H9 (cell line): ENCODE measurements around the gene CORO2B. TPM values are rescaled to one million over a fixed set of nuclear protein-coding genes. Genes with fewer than 3 reads are reported as not detected.

Experiments
- DNase-seq: peaks from one replicate; pipeline ENCODE4 v3.0.0-alpha.2; 2017
- H2AFZ ChIP-seq: one replicate; pipeline ENCODE4 v1.6.1; 2013; ENCODE audit warnings: mild to moderate bottlenecking, low read length, control low read depth, moderate library complexity
- H2AK5ac ChIP-seq: 2 replicates; pipeline ENCODE4 v1.6.1; 2013; ENCODE audit warnings: low read length, control low read depth, mixed read lengths; ENCODE audit not compliant: insufficient read length
- H2BK120ac ChIP-seq: one replicate; pipeline ENCODE4 v1.6.1; 2013; ENCODE audit warnings: low read depth, mild to moderate bottlenecking, low read length, control low read depth, inconsistent platforms; ENCODE audit not compliant: poor library complexity, severe bottlenecking
- H2BK12ac ChIP-seq: 2 replicates; pipeline ENCODE4 v1.6.1; 2013; ENCODE audit warnings: low read length, control low read depth, mixed read lengths, low read depth; ENCODE audit not compliant: insufficient read length
- H2BK15ac ChIP-seq: 2 replicates; pipeline ENCODE4 v1.6.1; 2013; ENCODE audit warnings: low read depth, low read length, control low read depth
- H2BK20ac ChIP-seq: one replicate; pipeline ENCODE4 v1.6.1; 2013; ENCODE audit warnings: low read depth, mild to moderate bottlenecking, low read length, control low read depth, inconsistent platforms; ENCODE audit not compliant: poor library complexity, severe bottlenecking
- H2BK5ac ChIP-seq: 2 replicates; pipeline ENCODE4 v1.6.1; 2013; ENCODE audit warnings: low read length, control low read depth, mixed read lengths; ENCODE audit not compliant: insufficient read length
- H3K14ac ChIP-seq: 2 replicates; pipeline ENCODE4 v1.6.1; 2013; ENCODE audit warnings: low read length, control low read depth; ENCODE audit not compliant: insufficient read depth
- H3K18ac ChIP-seq: 2 replicates; pipeline ENCODE4 v1.6.1; 2013; ENCODE audit warnings: low read depth, mild to moderate bottlenecking, mixed read lengths, low read length, control low read depth; ENCODE audit not compliant: insufficient read length
- H3K23ac ChIP-seq: 2 replicates; pipeline ENCODE4 v1.6.1; 2013; ENCODE audit warnings: low read length, control low read depth, mixed read lengths, low read depth; ENCODE audit not compliant: insufficient read length
- H3K23me2 ChIP-seq: 2 replicates; pipeline ENCODE4 v1.6.1; 2013; ENCODE audit warnings: low read depth, mild to moderate bottlenecking, mixed read lengths, low read length, control low read depth; ENCODE audit not compliant: insufficient read length, poor library complexity, severe bottlenecking
- H3K27ac ChIP-seq: 2 replicates; pipeline ENCODE4 v1.5.1; 2013; ENCODE audit warnings: low read length, control low read depth, mixed read lengths, low read depth; ENCODE audit not compliant: insufficient read length
- H3K27me3 ChIP-seq: 2 replicates; pipeline ENCODE4 v1.6.1; 2013; ENCODE audit warnings: low read length, control low read depth, inconsistent platforms; ENCODE audit not compliant: insufficient read depth
- H3K4ac ChIP-seq: 2 replicates; pipeline ENCODE4 v1.6.1; 2013; ENCODE audit warnings: low read depth, mild to moderate bottlenecking, control low read depth, inconsistent platforms, low read length, moderate library complexity
- H3K4me1 ChIP-seq: 2 replicates; pipeline ENCODE4 v1.6.1; 2013; ENCODE audit warnings: low read length, control low read depth, inconsistent platforms; ENCODE audit not compliant: insufficient read depth
- H3K4me2 ChIP-seq: 2 replicates; pipeline ENCODE4 v1.6.1; 2013; ENCODE audit warnings: low read length, control low read depth, mixed read lengths; ENCODE audit not compliant: insufficient read length, insufficient read depth
- H3K56ac ChIP-seq: 2 replicates; pipeline ENCODE4 v1.6.1; 2013; ENCODE audit warnings: low read depth, mild to moderate bottlenecking, mixed read lengths, low read length, control low read depth; ENCODE audit not compliant: insufficient read length
- H3K79me1 ChIP-seq: 2 replicates; pipeline ENCODE4 v1.6.1; 2013; ENCODE audit warnings: low read depth, mild to moderate bottlenecking, moderate library complexity, low read length, control low read depth, inconsistent platforms; ENCODE audit not compliant: insufficient read depth, poor library complexity, severe bottlenecking
- H3K79me2 ChIP-seq: 2 replicates; pipeline ENCODE4 v1.6.1; 2013; ENCODE audit warnings: low read length, control low read depth, inconsistent platforms; ENCODE audit not compliant: insufficient read depth
- H3K9ac ChIP-seq: 2 replicates; pipeline ENCODE4 v1.6.1; 2013; ENCODE audit warnings: low read length, control low read depth, mixed read lengths; ENCODE audit not compliant: insufficient read length; ENCODE audit errors: extremely low read depth
- H3K9me3 ChIP-seq: one replicate; pipeline ENCODE4 v1.6.1; 2013; ENCODE audit warnings: low read depth, low read length, inconsistent platforms; ENCODE audit not compliant: control insufficient read depth
- H3T11ph ChIP-seq: one replicate; pipeline ENCODE4 v1.6.1; 2013; ENCODE audit warnings: mild to moderate bottlenecking, low read length, control low read depth, inconsistent platforms
- H4K20me1 ChIP-seq: one replicate; pipeline ENCODE4 v1.6.1; 2013; ENCODE audit not compliant: control insufficient read depth, insufficient read length, insufficient read depth
- H4K5ac ChIP-seq: 2 replicates; pipeline ENCODE4 v1.6.1; 2013; ENCODE audit warnings: low read depth, mild to moderate bottlenecking, mixed read lengths, low read length, control low read depth; ENCODE audit not compliant: insufficient read length
- H4K8ac ChIP-seq: replicated peaks from 2 replicates; pipeline ENCODE4 v1.6.1; 2013; ENCODE audit warnings: low read length, control low read depth, mixed read lengths, low read depth; ENCODE audit not compliant: insufficient read length
- H4K91ac ChIP-seq: 2 replicates; pipeline ENCODE4 v1.6.1; 2013; ENCODE audit warnings: low read depth, mild to moderate bottlenecking, moderate library complexity, mixed read lengths, low read length, control low read depth; ENCODE audit not compliant: insufficient read length
- H3K27ac Mint-ChIP-seq, 3 experiments: 2 replicates in 2 of 3; 3 replicates in 1 of 3; pipeline ENCODE4 v1.8.0; 2020 to 2021; ENCODE audit warnings: mixed read lengths in 3 of 3, mild to moderate bottlenecking in 1 of 3, moderate library complexity in 1 of 3
- H3K27me3 Mint-ChIP-seq: 2 replicates; pipeline ENCODE4 v1.8.0; 2021; ENCODE audit warnings: low read depth, mild to moderate bottlenecking, moderate library complexity, mixed read lengths
- H3K36me3 Mint-ChIP-seq, 3 experiments: 2 replicates in 2 of 3; 3 replicates in 1 of 3; pipeline ENCODE4 v1.8.0; 2020 to 2021; ENCODE audit warnings: low read depth in 3 of 3, mixed read lengths in 3 of 3; ENCODE audit not compliant: insufficient read depth in 1 of 3
- H3K4me1 Mint-ChIP-seq, 2 experiments: 2 replicates each; pipeline ENCODE4 v1.8.0; 2020; ENCODE audit warnings: mixed read lengths in 2 of 2
- H3K4me3 Mint-ChIP-seq, 2 experiments: 2 replicates in 1 of 2; 3 replicates in 1 of 2; pipeline ENCODE4 v1.8.0; 2020 to 2021; ENCODE audit warnings: mild to moderate bottlenecking in 2 of 2, mixed read lengths in 2 of 2, moderate library complexity in 1 of 2
- H3K9me3 Mint-ChIP-seq, 2 experiments: 2 replicates in 1 of 2; 3 replicates in 1 of 2; pipeline ENCODE4 v1.8.0; 2020; ENCODE audit warnings: mild to moderate bottlenecking in 2 of 2, mixed read lengths in 2 of 2, moderate library complexity in 1 of 2
- WGBS: extraction: QIAGEN DNeasy Blood & Tissue Kit; methylation state at CpG from one replicate; pipeline ENCODE4 v1.1.7; 2013; ENCODE audit warnings: missing lambda C conversion rate, low lambda C conversion rate, mixed read lengths; ENCODE audit not compliant: insufficient read length; ENCODE audit errors: extremely low coverage; 5-methylcytosine and 5-hydroxymethylcytosine counted together
- total RNA-seq: library from RNA; stranded (reverse); gene quantifications from 2 replicates; pipeline ENCODE4 v1.2.1, GENCODE V29; 2021
- TF ChIP-seq, protein P1 (sequence below): fragments of 200-600 bp; sonication (generic); conservative IDR thresholded peaks from 3 replicates; pipeline ENCODE4 v1.8.0; 2021; ENCODE audit warnings: antibody characterized with exemption, mild to moderate bottlenecking

Gene CORO2B
- total RNA-seq, 1 experiment from 2014 or later = 3.1 TPM

DNA sequence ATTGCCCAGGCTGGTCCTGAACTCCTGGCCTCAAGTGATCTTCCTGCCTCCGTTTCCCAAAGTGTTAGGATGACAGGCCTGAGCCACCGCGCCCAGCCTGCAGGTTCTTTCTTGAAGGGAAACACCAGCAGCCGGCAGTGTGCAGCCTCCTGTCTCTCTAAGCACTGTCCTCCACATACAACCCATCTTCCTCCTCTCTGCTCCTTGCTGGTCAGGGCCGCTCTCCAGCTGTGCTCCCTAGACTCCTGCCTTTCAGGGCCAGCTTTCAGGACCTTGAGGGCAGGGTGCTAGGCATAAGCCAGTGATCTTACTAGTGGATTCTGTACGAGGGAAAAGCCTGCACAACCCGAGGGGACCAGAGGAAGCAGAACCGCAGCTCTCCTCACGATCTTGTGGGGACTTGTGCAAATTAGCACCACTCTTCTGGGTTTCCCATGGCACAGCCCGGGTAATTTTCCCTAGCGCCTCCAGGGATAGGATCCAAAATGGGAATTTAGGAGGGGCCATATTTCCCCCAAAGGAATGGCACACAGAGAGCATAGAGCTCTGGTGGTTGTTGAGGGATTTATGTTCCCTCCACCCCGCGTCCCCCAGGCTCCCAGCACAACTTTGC, 18.2 kb upstream of the CORO2B start:
- Histone ChIP-seq H3K79me1 (no peaks in the 10 kb centered on the region), H3K18ac (no peak overlapping the region), H2BK5ac (no peak overlapping the region), H4K8ac (no peak overlapping the region), H3K9ac (no peak overlapping the region), H2BK15ac (no peak overlapping the region), H3K27me3 (no peaks in the 10 kb centered on the region; the same call in 1 of the 2 replicates), H2BK12ac (no peak overlapping the region), H2BK120ac (no peak overlapping the region), H3K23me2 (peaks cover 15% of the 10 kb centered on the region), H4K91ac (no peak overlapping the region), H3K14ac (no peak overlapping the region), H4K5ac (no peak overlapping the region), H3K4ac (no peak overlapping the region), H3T11ph (no peak overlapping the region), H2AK5ac (no peak overlapping the region), H3K4me2 (no peak overlapping the region), H3K23ac (no peak overlapping the region), H2AFZ (no peak overlapping the region), H4K20me1 (no peaks in the 10 kb centered on the region), H3K79me2 (no peaks in the 10 kb centered on the region), H3K9me3 (no peaks in the 10 kb centered on the region), H3K4me1 (peaks cover 4% of the 10 kb centered on the region; the same call in 1 of the 2 replicates), H2BK20ac (no peak overlapping the region), H3K27ac (no peak overlapping the region), H3K56ac (no peak overlapping the region)
- WGBS = no CpG with 5 or more reads among the region's 13 CpGs
- DNase-seq = peak; percentile 32
- Mint-ChIP-seq H3K36me3 (0 out of 7 replicates have a peak, but pooled peaks cover 0 to 2% (median 0%) of the 10 kb centered on the region in 3 experiments), H3K9me3 (peaks cover 3 to 6% of the 10 kb centered on the region in 2 experiments; a peak in 3 of 5 replicates), H3K4me1 (peaks cover 28 to 36% of the 10 kb centered on the region in 2 experiments), H3K4me3 (peak overlapping the region; percentile 71 to 83), H3K27me3 (peaks cover 39% of the 10 kb centered on the region), H3K27ac (no peak overlapping the region)
- TF ChIP-seq, protein P1, sequence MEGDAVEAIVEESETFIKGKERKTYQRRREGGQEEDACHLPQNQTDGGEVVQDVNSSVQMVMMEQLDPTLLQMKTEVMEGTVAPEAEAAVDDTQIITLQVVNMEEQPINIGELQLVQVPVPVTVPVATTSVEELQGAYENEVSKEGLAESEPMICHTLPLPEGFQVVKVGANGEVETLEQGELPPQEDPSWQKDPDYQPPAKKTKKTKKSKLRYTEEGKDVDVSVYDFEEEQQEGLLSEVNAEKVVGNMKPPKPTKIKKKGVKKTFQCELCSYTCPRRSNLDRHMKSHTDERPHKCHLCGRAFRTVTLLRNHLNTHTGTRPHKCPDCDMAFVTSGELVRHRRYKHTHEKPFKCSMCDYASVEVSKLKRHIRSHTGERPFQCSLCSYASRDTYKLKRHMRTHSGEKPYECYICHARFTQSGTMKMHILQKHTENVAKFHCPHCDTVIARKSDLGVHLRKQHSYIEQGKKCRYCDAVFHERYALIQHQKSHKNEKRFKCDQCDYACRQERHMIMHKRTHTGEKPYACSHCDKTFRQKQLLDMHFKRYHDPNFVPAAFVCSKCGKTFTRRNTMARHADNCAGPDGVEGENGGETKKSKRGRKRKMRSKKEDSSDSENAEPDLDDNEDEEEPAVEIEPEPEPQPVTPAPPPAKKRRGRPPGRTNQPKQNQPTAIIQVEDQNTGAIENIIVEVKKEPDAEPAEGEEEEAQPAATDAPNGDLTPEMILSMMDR = no peak
